Ascending aorta (tissue), 2 donors: ENCODE data around the gene ARG2. TPM values are rescaled to one million over a fixed set of nuclear protein-coding genes. Genes with fewer than 3 reads are reported as not detected.
A peak's percentile ranks its signal among the peaks of the same experiment; 100 is the strongest.

Experiments
- DNase-seq, 2 donors: peaks; one replicate each; pipeline ENCODE4 v3.0.0-alpha.2; 2019; ENCODE audit warnings: low spot score in 2 of 2
- H3K27ac ChIP-seq, 2 donors: fragments of 200-600 bp; sonication (generic); one replicate each; pipeline ENCODE4 v1.5.1; 2016 to 2017; ENCODE audit warnings: mild to moderate bottlenecking in 1 of 2
- H3K27me3 ChIP-seq: fragments of 200-600 bp; sonication (generic); one replicate; pipeline ENCODE4 v1.5.1; 2017
- H3K36me3 ChIP-seq, 2 donors: fragments of 200-600 bp; sonication (generic); one replicate each; pipeline ENCODE4 v1.5.1; 2016
- H3K4me1 ChIP-seq, 2 donors: fragments of 200-600 bp; sonication (generic); one replicate each; pipeline ENCODE4 v1.5.1; 2016 to 2017; ENCODE audit warnings: mild to moderate bottlenecking in 1 of 2
- H3K4me3 ChIP-seq, 2 donors: fragments of 200-600 bp; sonication (generic); one replicate each; pipeline ENCODE4 v1.5.1; 2016 to 2017; ENCODE audit warnings: mild to moderate bottlenecking in 1 of 2
- H3K9me3 ChIP-seq, 2 donors: fragments of 200-600 bp; sonication (generic); one replicate each; pipeline ENCODE4 v1.5.1; 2016
- CTCF ChIP-seq, 3 experiments: fragments of 200-600 bp in 2 of 3; fragments of 450-650 bp in 1 of 3; sonication (generic) in 2 of 3; IDR thresholded peaks; one replicate each; pipeline ENCODE4 v1.5.1; 2016 to 2019; ENCODE audit warnings: antibody characterized with exemption in 3 of 3, mild to moderate bottlenecking in 1 of 3, moderate library complexity in 1 of 3
- intact Hi-C: fragments of 100-400 bp; cut with DNase I; formaldehyde crosslinking; loops from one replicate; pipeline ENCODE4 v1.15.1; 2023
- total RNA-seq: library from RNA; depleted of rRNA; stranded (reverse); fragments of >200 nt; gene quantifications from one replicate; pipeline ENCODE4 v1.1.0, GENCODE V29; 2016

ARG2 gene
- total RNA-seq, 1 donor from 2014 or later: 10.1 TPM

- Histone ChIP-seq H3K27me3 (no peaks in the 10 kb centered on the region), H3K9me3 (no peaks in the 10 kb centered on the region), H3K27ac (no peak overlapping the region), H3K4me1 (no peaks in the 10 kb centered on the region), H3K36me3 (peaks cover 5 to 10% of the 10 kb centered on the region in 2 donors), H3K4me3 (no peak overlapping the region)
- DNase-seq: no peak
- no peak for TF ChIP-seq CTCF (IDR thresholded peaks at IDR 0.05)
- intact Hi-C loops: no loop called here
Observed at GRCh38 chr14:67641902-67642749, 22.4 kb downstream of the ARG2 start.

GRCh38 chr14:67643713-67644112, 24.0 kb downstream of the ARG2 start:
- Histone ChIP-seq H3K4me3 (no peak overlapping the region), H3K9me3 (no peaks in the 10 kb centered on the region), H3K36me3 (peaks cover 13 to 17% of the 10 kb centered on the region in 2 donors), H3K27ac (peak overlapping the region in 1 of 2 donors; percentile 14), H3K4me1 (no peaks in the 10 kb centered on the region), H3K27me3 (no peaks in the 10 kb centered on the region)
- no peak for DNase-seq
- intact Hi-C loops: no loop called here
- TF ChIP-seq CTCF (IDR thresholded peaks at IDR 0.05): no peak

GRCh38 chr14:67644428-67644827, 24.7 kb downstream of the ARG2 start:
- intact Hi-C loops: no loop called here
- Histone ChIP-seq H3K9me3 (no peaks in the 10 kb centered on the region), H3K4me1 (no peaks in the 10 kb centered on the region), H3K4me3 (no peak overlapping the region), H3K36me3 (peaks cover 19 to 24% of the 10 kb centered on the region in 2 donors), H3K27me3 (no peaks in the 10 kb centered on the region), H3K27ac (peak overlapping the region in 1 of 2 donors; percentile 14)
- no peak for DNase-seq
- TF ChIP-seq CTCF (IDR thresholded peaks at IDR 0.05): no peak

- intact Hi-C loops: no loop called here
- H3K36me3 ChIP-seq: peaks cover 28 to 34% of the 10 kb centered on the region in 2 donors
- H3K27me3 ChIP-seq: no peaks in the 10 kb centered on the region
- H3K27ac ChIP-seq: peak overlapping the region in 1 of 2 donors; percentile 12
- DNase-seq: no peak
- no peak for TF ChIP-seq CTCF (IDR thresholded peaks at IDR 0.05)
- H3K4me3 ChIP-seq: no peak overlapping the region
- no peaks in the 10 kb centered on the region for H3K9me3 ChIP-seq
- H3K4me1 ChIP-seq: no peaks in the 10 kb centered on the region
Observed at GRCh38 chr14:67645414-67645813, 25.7 kb downstream of the ARG2 start.

GRCh38 chr14:67646131-67646530, 26.4 kb downstream of the ARG2 start:
- no peak for DNase-seq
- Histone ChIP-seq H3K4me3 (no peak overlapping the region), H3K9me3 (no peaks in the 10 kb centered on the region), H3K4me1 (no peaks in the 10 kb centered on the region), H3K36me3 (peaks cover 36 to 41% of the 10 kb centered on the region in 2 donors), H3K27ac (peak overlapping the region in 1 of 2 donors; percentile 12), H3K27me3 (no peaks in the 10 kb centered on the region)
- intact Hi-C loops: no loop called here
- TF ChIP-seq CTCF (IDR thresholded peaks at IDR 0.05): no peak
